Measurements from ENCODE around the gene TMEM87A. TPM values are rescaled to one million over a fixed set of nuclear protein-coding genes. Genes with fewer than 3 reads are reported as not detected.

TMEM87A gene
- total and polyA plus RNA-seq, 9 donors: 31.4 to 74.3 (median 43.0) TPM

DNA sequence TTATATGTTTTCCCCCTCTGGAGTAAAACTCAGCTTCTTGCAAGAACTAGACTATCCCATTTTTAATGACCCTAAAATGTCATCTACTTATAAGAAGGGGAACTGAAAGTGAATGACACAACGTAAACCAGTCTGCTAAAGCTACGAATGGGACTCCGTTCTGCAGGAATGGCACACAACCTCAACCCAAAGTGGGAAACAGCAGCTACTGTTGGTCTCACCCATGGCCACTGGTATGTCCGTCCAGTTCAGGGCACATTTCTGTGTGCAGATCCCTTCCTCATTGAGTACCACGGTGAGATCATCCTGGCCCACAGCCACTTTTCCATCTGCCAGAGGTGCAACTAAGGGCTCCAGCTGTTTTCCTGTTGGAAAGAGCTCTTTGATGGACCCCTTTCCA is 88.9 kb downstream of the TMEM87A start:
- TF ChIP-seq, protein P1, sequence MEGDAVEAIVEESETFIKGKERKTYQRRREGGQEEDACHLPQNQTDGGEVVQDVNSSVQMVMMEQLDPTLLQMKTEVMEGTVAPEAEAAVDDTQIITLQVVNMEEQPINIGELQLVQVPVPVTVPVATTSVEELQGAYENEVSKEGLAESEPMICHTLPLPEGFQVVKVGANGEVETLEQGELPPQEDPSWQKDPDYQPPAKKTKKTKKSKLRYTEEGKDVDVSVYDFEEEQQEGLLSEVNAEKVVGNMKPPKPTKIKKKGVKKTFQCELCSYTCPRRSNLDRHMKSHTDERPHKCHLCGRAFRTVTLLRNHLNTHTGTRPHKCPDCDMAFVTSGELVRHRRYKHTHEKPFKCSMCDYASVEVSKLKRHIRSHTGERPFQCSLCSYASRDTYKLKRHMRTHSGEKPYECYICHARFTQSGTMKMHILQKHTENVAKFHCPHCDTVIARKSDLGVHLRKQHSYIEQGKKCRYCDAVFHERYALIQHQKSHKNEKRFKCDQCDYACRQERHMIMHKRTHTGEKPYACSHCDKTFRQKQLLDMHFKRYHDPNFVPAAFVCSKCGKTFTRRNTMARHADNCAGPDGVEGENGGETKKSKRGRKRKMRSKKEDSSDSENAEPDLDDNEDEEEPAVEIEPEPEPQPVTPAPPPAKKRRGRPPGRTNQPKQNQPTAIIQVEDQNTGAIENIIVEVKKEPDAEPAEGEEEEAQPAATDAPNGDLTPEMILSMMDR (IDR thresholded peaks at IDR 0.05): no peak
- TF ChIP-seq EP300 (IDR thresholded peaks at IDR 0.05): no peak
- no peak for TF ChIP-seq POLR2A (IDR thresholded peaks at IDR 0.05)
- WGBS, 3 donors: 71 to 78% (median 72%) methylated on average over 5 of the region's 5 CpGs
- no peak for DNase-seq
- intact Hi-C loops (cut with DNase I): no loop called here
- H3K27ac ChIP-seq: no peak overlapping the region
- no peaks in the 10 kb centered on the region for H3K27me3 ChIP-seq
- no peaks in the 10 kb centered on the region for H3K9me3 ChIP-seq
- H3K36me3 ChIP-seq: no peaks in the 10 kb centered on the region
- no peaks in the 10 kb centered on the region for H3K4me1 ChIP-seq (ENCODE audit: insufficient read depth)
- H3K4me3 ChIP-seq: no peak overlapping the region

DNA sequence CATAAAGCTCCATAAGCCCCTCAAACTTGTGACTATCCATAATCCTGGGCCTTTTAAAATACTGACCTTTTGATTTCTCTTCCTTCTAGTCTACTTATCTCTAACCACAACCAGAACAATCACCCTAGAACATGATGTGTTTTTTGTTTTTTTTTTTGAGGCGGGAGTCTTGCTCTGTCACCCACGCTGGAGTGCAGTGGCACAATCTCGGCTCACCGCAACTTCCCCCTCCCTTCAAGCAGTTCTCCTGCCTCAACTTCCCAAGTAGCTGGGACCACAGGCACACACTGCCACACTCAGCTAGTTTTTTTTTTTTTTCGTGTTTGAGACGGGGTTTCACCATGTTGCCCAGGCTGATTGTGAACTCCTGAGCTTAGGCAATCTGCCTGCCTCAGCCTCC is 90.3 kb downstream of the TMEM87A start:
- Histone ChIP-seq H3K36me3 (no peaks in the 10 kb centered on the region), H3K27me3 (no peaks in the 10 kb centered on the region), H3K27ac (no peak overlapping the region), H3K4me3 (no peak overlapping the region), H3K9me3 (no peaks in the 10 kb centered on the region), H3K4me1 (ENCODE audit: insufficient read depth) (no peaks in the 10 kb centered on the region)
- 88 to 95% (median 89%) methylated on average over 6 of the region's 6 CpGs for WGBS, 3 donors
- TF ChIP-seq, protein P1 (IDR thresholded peaks at IDR 0.05): no peak
- TF ChIP-seq EP300 (IDR thresholded peaks at IDR 0.05): no peak
- TF ChIP-seq POLR2A (IDR thresholded peaks at IDR 0.05): no peak
- intact Hi-C loops (cut with DNase I): no loop called here
- no peak for DNase-seq

DNA sequence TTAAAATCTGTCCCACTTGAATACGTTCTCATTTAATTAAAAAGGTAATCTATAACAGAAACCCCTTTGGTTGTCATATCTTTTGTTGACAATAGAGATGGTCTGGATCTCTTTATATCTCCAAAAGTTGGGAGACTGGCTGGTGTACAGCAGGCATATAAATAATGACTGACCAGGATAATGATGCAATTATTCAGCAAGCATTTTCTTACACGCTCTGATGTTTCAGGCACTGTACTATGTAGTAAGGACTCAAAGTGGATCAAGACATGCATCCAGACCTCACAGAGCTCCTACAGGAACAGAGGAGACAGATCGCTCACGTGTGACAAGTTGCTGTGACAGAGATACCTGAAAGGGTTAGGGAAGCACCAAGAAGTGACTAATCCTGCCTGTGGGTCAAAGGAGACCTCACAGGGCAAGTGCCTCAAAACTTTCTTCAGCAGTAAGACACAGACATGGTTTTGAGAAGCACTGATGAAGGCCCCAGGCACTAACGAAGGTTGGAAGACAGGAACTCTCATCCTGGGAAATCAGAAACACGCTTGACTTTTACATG is 90.8 kb downstream of the TMEM87A start:
- no peaks in the 10 kb centered on the region for H3K9me3 ChIP-seq
- intact Hi-C loops (cut with DNase I): no loop called here
- no peak overlapping the region for H3K4me3 ChIP-seq
- H3K36me3 ChIP-seq: no peaks in the 10 kb centered on the region
- no peaks in the 10 kb centered on the region for H3K4me1 ChIP-seq (ENCODE audit: insufficient read depth)
- TF ChIP-seq, protein P1 (IDR thresholded peaks at IDR 0.05): no peak
- no peak for TF ChIP-seq EP300 (IDR thresholded peaks at IDR 0.05)
- TF ChIP-seq POLR2A (IDR thresholded peaks at IDR 0.05): no peak
- DNase-seq: no peak
- WGBS, 3 donors: 90 to 93% (median 92%) methylated on average over 6 of the region's 6 CpGs
- no peaks in the 10 kb centered on the region for H3K27me3 ChIP-seq
- H3K27ac ChIP-seq: no peak overlapping the region

DNA sequence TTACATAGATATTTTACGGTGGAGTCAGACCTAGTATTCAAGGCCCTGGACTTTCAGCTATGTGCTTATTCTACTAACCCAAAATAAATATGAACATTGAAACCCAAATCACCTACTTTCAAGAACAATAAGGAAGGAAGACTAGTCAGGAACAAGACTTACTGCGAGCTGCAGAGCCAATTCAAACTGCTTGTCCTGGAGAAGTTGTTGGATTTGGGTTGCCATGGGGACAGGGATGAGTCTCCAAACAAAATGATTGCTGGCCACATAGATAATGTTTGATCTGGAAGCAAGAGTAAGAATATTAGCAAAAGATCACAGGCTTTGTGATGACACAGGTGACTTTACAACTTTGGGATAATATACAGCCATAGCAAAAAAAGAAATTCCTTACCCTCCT is 95.2 kb downstream of the TMEM87A start:
- 92 to 97% (median 94%) methylated on average over 2 of the region's 2 CpGs for WGBS, 3 donors
- Histone ChIP-seq H3K9me3 (no peaks in the 10 kb centered on the region), H3K27me3 (no peaks in the 10 kb centered on the region), H3K36me3 (no peaks in the 10 kb centered on the region), H3K4me1 (ENCODE audit: insufficient read depth) (no peaks in the 10 kb centered on the region), H3K27ac (no peak overlapping the region), H3K4me3 (no peak overlapping the region)
- intact Hi-C loops (cut with DNase I): no loop called here
- TF ChIP-seq POLR2A (IDR thresholded peaks at IDR 0.05): no peak
- no peak for TF ChIP-seq EP300 (IDR thresholded peaks at IDR 0.05)
- TF ChIP-seq, protein P1 (IDR thresholded peaks at IDR 0.05): no peak
- DNase-seq: no peak

All from ovary (tissue), 9 donors.